Measurements from ENCODE around the gene ANG. TPM values are rescaled to one million over a fixed set of nuclear protein-coding genes. Genes with fewer than 3 reads are reported as not detected.

Gene ANG
- total and polyA plus RNA-seq, 9 of the 15 experiments (the other 6 are each of a cell fraction or from before 2014, with no cell fraction given): 0.21 to 0.73 (median 0.34) TPM; not detected in 4

DNA sequence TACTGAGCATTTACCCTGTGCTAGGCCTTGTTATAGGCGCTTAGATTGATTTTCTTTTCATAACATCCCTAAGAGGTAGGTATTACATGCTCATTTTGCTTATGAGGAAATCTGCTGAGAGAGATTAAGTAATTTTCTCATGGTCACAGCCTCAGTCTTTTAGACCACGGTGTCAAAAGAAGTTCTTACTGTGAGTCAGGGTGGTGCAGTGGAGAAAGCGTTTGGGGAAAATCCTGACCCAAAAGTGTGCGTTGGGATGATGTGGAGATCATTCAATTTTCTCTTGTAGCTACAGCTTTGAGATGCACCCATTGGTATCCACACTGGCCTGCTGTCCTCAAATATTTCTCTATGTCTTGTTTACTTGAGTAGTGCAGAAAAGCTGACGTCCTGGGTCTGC lies 8.2 kb downstream of the ANG start:
- ChIA-PET POLR2A (no interaction called here), CTCF (ENCODE audit: low intra/inter-chr PET ratio) (interaction anchor here (0.7 to 3.0 kb wide), 3 partner anchors 159 to 274 kb away, joined by 3 to 42 read pairs (median 12); no protein-coding TSS in a partner anchor)
- Histone ChIP-seq H4K20me1 (replicated peaks; ENCODE audit: control insufficient read depth, insufficient read depth, low read length) (no peaks in the 10 kb centered on the region), H3K27me3 (ENCODE audit: control insufficient read depth in 2 of 2, insufficient read depth in 2 of 2, low read length in 2 of 2) (peaks cover 3 to 6% of the 10 kb centered on the region in 2 experiments; a peak in 3 of 5 replicates), H3K79me2 (ENCODE audit: control insufficient read depth, insufficient read depth, low read length) (no peaks in the 10 kb centered on the region), H3K9me3 (replicated peaks; ENCODE audit: control insufficient read depth, insufficient read depth, low read depth, low read length) (no peaks in the 10 kb centered on the region), H3K9me1 (ENCODE audit: control insufficient read depth, insufficient read depth, low read length) (no peaks in the 10 kb centered on the region), H3K36me3 (ENCODE audit: control insufficient read depth, insufficient read depth, low read length) (no peaks in the 10 kb centered on the region), H3K4me2 (ENCODE audit: insufficient read depth, low read length) (no peak overlapping the region; the same call in 1 of the 2 replicates), H3K27ac (ENCODE audit: extremely low read depth, low read depth, low read length) (no peak overlapping the region), H3K4me1 (replicated peaks in 1 of 2; ENCODE audit: control insufficient read depth in 2 of 2, insufficient read depth in 2 of 2, low read length in 2 of 2) (peaks cover 0 to 9% of the 10 kb centered on the region in 2 experiments; a peak in 2 of 5 replicates), H3K4me3 (no peak overlapping the region), H3K9ac (ENCODE audit: insufficient read depth in 1 of 2, low read depth in 2 of 2, low read length in 2 of 2) (no peak overlapping the region), H2AFZ (ENCODE audit: low read depth, low read length) (peak overlapping the region; percentile 44; the same call in 1 of the 2 replicates)
- DNase-seq (ENCODE audit: extremely low read depth in 1 of 4, low spot score in 3 of 4) (no peak), FAIRE-seq (no peak), ATAC-seq (no peak)
- intact Hi-C loops (cut with micrococcal nuclease): loop anchor here (1.0 to 5.0 kb wide), 6 partner anchors 62 to 341 kb away; no protein-coding TSS in a partner anchor
- WGBS (ENCODE audit: insufficient coverage, low coverage, missing lambda C conversion rate): 44% methylated on average over 5 of the region's 5 CpGs
- in situ Hi-C loops (cut with MboI): no loop called here
- BruUV-seq (replicated peaks): no TSS peak
- TF ChIP-seq ZNF766 (CRISPR knock-in tag; conservative IDR thresholded peaks at IDR 0.05): no peak
- TF ChIP-seq ZNF79 (CRISPR knock-in tag; IDR thresholded peaks at IDR 0.05; ENCODE audit: low read depth): no peak
- TF ChIP-seq, protein P1, sequence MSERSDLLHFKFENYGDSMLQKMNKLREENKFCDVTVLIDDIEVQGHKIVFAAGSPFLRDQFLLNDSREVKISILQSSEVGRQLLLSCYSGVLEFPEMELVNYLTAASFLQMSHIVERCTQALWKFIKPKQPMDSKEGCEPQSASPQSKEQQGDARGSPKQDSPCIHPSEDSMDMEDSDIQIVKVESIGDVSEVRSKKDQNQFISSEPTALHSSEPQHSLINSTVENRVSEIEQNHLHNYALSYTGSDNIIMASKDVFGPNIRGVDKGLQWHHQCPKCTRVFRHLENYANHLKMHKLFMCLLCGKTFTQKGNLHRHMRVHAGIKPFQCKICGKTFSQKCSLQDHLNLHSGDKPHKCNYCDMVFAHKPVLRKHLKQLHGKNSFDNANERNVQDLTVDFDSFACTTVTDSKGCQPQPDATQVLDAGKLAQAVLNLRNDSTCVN (CRISPR knock-in tag; IDR thresholded peaks at IDR 0.05): no peak
- no peak for TF ChIP-seq HDAC1 (IDR thresholded peaks at IDR 0.05)
- no peak for TF ChIP-seq LCOR (CRISPR knock-in tag; IDR thresholded peaks at IDR 0.05)
- no peak for TF ChIP-seq ZNF3 (CRISPR knock-in tag; IDR thresholded peaks at IDR 0.05)
- TF ChIP-seq, protein P2, sequence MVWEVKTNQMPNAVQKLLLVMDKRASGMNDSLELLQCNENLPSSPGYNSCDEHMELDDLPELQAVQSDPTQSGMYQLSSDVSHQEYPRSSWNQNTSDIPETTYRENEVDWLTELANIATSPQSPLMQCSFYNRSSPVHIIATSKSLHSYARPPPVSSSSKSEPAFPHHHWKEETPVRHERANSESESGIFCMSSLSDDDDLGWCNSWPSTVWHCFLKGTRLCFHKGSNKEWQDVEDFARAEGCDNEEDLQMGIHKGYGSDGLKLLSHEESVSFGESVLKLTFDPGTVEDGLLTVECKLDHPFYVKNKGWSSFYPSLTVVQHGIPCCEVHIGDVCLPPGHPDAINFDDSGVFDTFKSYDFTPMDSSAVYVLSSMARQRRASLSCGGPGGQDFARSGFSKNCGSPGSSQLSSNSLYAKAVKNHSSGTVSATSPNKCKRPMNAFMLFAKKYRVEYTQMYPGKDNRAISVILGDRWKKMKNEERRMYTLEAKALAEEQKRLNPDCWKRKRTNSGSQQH (CRISPR knock-in tag; IDR thresholded peaks at IDR 0.05): no peak
- TF ChIP-seq, protein P3, sequence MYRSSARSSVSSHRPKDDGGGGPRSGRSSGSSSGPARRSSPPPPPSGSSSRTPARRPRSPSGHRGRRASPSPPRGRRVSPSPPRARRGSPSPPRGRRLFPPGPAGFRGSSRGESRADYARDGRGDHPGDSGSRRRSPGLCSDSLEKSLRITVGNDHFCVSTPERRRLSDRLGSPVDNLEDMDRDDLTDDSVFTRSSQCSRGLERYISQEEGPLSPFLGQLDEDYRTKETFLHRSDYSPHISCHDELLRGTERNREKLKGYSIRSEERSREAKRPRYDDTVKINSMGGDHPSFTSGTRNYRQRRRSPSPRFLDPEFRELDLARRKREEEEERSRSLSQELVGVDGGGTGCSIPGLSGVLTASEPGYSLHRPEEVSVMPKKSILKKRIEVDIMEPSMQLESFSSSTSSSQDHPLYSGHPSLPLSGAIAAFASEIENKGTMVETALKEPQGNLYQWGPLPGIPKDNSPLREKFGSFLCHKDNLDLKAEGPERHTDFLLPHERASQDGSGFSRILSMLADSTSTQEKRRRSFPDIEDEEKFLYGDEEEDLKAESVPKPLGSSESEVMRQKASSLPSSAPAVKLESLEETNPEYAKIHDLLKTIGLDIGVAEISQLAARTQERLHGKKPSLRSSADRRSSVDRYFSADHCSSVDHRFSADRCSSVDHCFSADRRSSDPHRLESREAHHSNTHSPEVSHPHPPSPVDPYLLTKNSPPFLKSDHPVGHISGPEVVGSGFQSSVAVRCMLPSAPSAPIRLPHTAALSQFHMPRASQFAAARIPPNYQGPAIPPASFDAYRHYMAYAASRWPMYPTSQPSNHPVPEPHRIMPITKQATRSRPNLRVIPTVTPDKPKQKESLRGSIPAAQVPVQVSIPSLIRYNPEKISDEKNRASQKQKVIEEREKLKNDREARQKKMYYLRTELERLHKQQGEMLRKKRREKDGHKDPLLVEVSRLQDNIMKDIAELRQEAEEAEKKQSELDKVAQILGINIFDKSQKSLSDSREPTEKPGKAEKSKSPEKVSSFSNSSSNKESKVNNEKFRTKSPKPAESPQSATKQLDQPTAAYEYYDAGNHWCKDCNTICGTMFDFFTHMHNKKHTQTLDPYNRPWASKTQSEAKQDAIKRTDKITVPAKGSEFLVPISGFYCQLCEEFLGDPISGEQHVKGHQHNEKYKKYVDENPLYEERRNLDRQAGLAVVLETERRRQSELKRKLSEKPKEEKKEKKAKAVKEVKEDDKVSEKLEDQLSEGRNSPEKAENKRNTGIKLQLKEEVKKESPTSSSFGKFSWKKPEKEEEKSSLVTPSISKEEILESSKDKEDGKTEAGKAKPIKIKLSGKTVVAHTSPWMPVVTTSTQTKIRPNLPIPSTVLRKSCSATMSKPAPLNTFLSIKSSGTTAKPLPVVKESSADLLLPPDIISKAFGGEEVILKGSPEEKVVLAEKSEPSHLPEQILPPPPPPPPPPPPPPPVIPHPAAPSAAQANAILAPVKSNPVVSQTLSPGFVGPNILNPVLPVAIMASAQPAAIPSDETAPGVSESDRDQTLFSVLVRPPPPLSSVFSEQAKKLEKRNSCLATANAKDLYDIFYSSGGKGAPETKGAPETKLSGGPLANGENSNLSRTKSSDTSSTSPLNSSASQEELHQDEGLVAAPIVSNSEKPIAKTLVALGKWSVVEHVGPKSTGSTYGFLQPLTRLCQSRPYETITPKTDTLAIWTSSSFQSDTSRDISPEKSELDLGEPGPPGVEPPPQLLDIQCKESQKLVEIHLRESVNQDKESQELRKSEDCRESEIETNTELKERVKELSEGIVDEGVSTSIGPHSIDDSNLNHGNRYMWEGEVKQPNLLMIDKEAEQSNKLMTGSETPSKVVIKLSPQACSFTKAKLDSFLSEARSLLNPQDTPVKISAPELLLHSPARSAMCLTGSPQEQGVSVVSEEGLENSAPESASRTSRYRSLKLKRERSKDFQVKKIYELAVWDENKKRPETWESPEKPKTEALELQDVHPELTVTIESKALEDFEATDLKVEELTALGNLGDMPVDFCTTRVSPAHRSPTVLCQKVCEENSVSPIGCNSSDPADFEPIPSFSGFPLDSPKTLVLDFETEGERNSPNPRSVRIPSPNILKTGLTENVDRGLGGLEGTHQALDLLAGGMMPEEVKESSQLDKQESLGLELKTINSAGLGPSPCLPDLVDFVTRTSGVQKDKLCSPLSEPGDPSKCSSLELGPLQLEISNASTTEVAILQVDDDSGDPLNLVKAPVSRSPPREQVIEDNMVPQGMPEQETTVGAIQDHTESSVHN (IDR thresholded peaks at IDR 0.05; ENCODE audit: borderline replicate concordance in 1 of 2, low read depth in 1 of 2): no peak
- TF ChIP-seq TCF7L2 (IDR thresholded peaks at IDR 0.05; ENCODE audit: low read depth, low read length): no peak
- no peak for TF ChIP-seq SMAD3 (CRISPR knock-in tag; conservative IDR thresholded peaks at IDR 0.05)
